KOPT-K1 (cell line): Measurements from ENCODE around the gene ADORA3.

Experiments used
- H3K27ac ChIP-seq: fragments of 200-600 bp; sonication (generic); 2 replicates; pipeline ENCODE4 v1.5.1; 2016; ENCODE audit warnings: antibody characterized with exemption, mild to moderate bottlenecking, low read depth, low read length; ENCODE audit not compliant: poor library complexity, severe bottlenecking
- H3K36me3 ChIP-seq: fragments of 200-600 bp; sonication (generic); 2 replicates; pipeline ENCODE4 v1.5.1; 2017; ENCODE audit warnings: antibody characterized with exemption, mild to moderate bottlenecking, low read length, moderate library complexity; ENCODE audit not compliant: insufficient read depth
- H3K9me3 ChIP-seq: fragments of 200-600 bp; sonication (generic); 2 replicates; pipeline ENCODE4 v1.5.1; 2017; ENCODE audit warnings: antibody characterized with exemption, low read length, mild to moderate bottlenecking; ENCODE audit not compliant: insufficient read depth, poor library complexity, severe bottlenecking

The ADORA3 gene

DNA sequence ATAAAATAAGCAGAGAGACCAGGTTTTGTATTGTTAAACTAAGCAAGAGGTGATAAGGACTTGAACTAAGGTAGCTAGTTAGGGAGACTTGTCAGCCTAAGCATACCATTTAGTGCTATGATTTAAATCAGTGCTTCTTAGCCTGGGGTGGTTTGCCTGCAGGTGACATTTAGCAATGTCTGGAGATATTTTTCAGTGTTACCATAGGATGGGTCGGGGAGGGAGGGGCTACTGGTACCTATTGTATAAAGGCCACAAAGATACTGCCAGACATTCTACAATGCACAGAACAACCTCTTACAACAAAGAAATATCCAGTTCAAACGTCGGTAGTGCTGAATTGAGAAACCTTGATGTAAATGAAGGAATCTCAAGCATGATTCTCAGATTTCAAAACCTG lies 50.9 kb downstream of the ADORA3 start:
- Histone ChIP-seq H3K27ac (no peak overlapping the region), H3K36me3 (peaks cover 71% of the 10 kb centered on the region)

DNA sequence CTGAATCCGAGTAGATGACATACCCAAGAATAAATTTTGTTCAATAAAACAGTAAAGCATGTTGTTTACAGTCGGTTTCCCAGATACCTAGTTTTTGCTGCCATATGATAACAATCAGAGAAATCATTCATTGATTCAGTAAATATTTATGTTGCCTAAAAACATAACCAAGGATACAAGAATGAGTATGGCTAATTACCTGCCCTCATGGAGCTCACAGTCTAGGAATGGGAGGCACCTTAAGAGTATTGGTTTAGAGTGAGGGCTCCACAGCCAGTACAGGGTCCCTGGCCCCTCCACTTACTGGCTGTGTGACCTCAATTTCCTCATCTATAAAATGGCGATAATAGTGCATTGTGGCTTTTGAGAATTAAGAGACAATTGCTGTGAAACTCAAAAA lies 53.2 kb downstream of the ADORA3 start:
- Histone ChIP-seq H3K36me3 (peaks cover 71% of the 10 kb centered on the region), H3K9me3 (no peaks in the 10 kb centered on the region), H3K27ac (peak overlapping the region; percentile 85)

More for the DNA sequence above, 50.9 kb downstream of the ADORA3 start:
- no peaks in the 10 kb centered on the region for H3K9me3 ChIP-seq

DNA sequence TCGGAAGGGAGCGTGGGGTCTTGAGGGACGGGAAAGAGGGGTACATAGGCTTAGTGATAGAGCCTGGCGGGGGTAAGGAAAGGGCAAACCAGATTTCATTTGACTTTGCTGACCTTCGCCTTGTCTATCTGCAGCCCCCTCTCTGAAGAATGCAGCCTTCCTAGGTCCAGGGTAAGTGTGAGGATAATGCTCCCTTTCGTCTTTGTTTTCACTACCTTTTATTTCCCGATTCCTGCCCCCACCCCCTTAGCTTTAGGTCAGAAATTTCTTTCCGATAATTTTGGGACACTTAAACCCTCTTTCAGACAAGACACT lies 53.8 kb downstream of the ADORA3 start:
- Histone ChIP-seq H3K36me3 (peaks cover 71% of the 10 kb centered on the region), H3K9me3 (no peaks in the 10 kb centered on the region), H3K27ac (peak overlapping the region; percentile 85)
